CD14-positive monocyte (primary cell): ENCODE measurements around the gene PHC2. TPM values are rescaled to one million over a fixed set of nuclear protein-coding genes. Genes with fewer than 3 reads are reported as not detected.

Experiments used
- DNase-seq, 3 donors: peaks; one replicate each; pipeline ENCODE4 v3.0.0-alpha.2; 2011 to 2022
- H2AFZ ChIP-seq: 2 replicates; pipeline ENCODE4 v1.6.0; 2012; ENCODE audit warnings: mild to moderate bottlenecking, low read depth, low read length, inconsistent platforms; ENCODE audit not compliant: insufficient read depth, poor library complexity, severe bottlenecking
- H3K27ac ChIP-seq, 2 donors: 1 replicate in 1 of 2; 2 replicates in 1 of 2; pipeline ENCODE4 v1.5.1; 2012 to 2013; ENCODE audit warnings: low read length in 2 of 2, control low read depth in 1 of 2, inconsistent platforms in 1 of 2, low read depth in 1 of 2, mild to moderate bottlenecking in 1 of 2
- H3K27me3 ChIP-seq, 2 donors: one replicate each; pipeline versions ENCODE4 v1.6.0 to v1.6.1; 2011 to 2013; ENCODE audit warnings: low read length in 2 of 2; ENCODE audit not compliant: control insufficient read depth in 2 of 2, insufficient read depth in 2 of 2
- H3K36me3 ChIP-seq, 2 donors: replicated peaks in 1 of 2; 1 replicate in 1 of 2; 2 replicates in 1 of 2; pipeline versions ENCODE4 v1.5.1 to v1.6.1; 2012 to 2013; ENCODE audit warnings: low read length in 2 of 2, control low read depth in 1 of 2, inconsistent platforms in 1 of 2, mild to moderate bottlenecking in 1 of 2; ENCODE audit not compliant: insufficient read depth in 2 of 2, control insufficient read depth in 1 of 2
- H3K4me1 ChIP-seq, 2 donors: 1 replicate in 1 of 2; 2 replicates in 1 of 2; pipeline versions ENCODE4 v1.5.1 to v1.6.1; 2012 to 2013; ENCODE audit warnings: low read length in 2 of 2, control low read depth in 1 of 2, inconsistent platforms in 1 of 2, mild to moderate bottlenecking in 1 of 2, moderate library complexity in 1 of 2; ENCODE audit not compliant: insufficient read depth in 2 of 2, control insufficient read depth in 1 of 2
- H3K4me2 ChIP-seq: replicated peaks from 2 replicates; pipeline ENCODE3; 2012; ENCODE audit warnings: low read length, moderate library complexity, mild to moderate bottlenecking; ENCODE audit not compliant: poor library complexity, severe bottlenecking; ENCODE audit errors: extremely low read depth
- H3K4me3 ChIP-seq, 3 experiments: fragments of 200-600 bp in 1 of 3; sonication (generic) in 1 of 3; replicated peaks in 1 of 3; 1 replicate in 2 of 3; 2 replicates in 1 of 3; pipeline ENCODE4 v1.5.1; 2011 to 2013; ENCODE audit warnings: low read length in 3 of 3, mild to moderate bottlenecking in 3 of 3, control low read depth in 2 of 3, low read depth in 2 of 3, inconsistent platforms in 1 of 3, moderate library complexity in 1 of 3
- H3K79me2 ChIP-seq: 2 replicates; pipeline ENCODE4 v1.6.0; 2012; ENCODE audit warnings: mild to moderate bottlenecking, control low read depth, inconsistent platforms, low read length, moderate library complexity; ENCODE audit not compliant: insufficient read depth
- H3K9ac ChIP-seq: 2 replicates; pipeline ENCODE4 v1.6.0; 2017; ENCODE audit warnings: low read length, mild to moderate bottlenecking; ENCODE audit not compliant: insufficient read depth, poor library complexity, severe bottlenecking
- H3K9me3 ChIP-seq, 2 donors: replicated peaks in 1 of 2; 1 replicate in 1 of 2; 2 replicates in 1 of 2; pipeline versions ENCODE4 v1.5.1 to v1.6.1; 2012 to 2013; ENCODE audit warnings: low read length in 2 of 2, control low read depth in 1 of 2; ENCODE audit not compliant: control insufficient read depth in 1 of 2, insufficient read depth in 1 of 2
- H4K20me1 ChIP-seq: 2 replicates; pipeline ENCODE4 v1.6.0; 2012; ENCODE audit warnings: mild to moderate bottlenecking, low read length, control low read depth, moderate library complexity; ENCODE audit not compliant: insufficient read depth
- H3K27ac Mint-ChIP-seq, 7 donors: one replicate each; pipeline ENCODE4 v1.8.0; 2020; ENCODE audit warnings: mild to moderate bottlenecking in 7 of 7, mixed read lengths in 7 of 7, moderate library complexity in 6 of 7, inconsistent platforms in 2 of 7
- H3K27me3 Mint-ChIP-seq, 3 donors: one replicate each; pipeline ENCODE4 v1.8.0; 2021 to 2022; ENCODE audit warnings: low read depth in 3 of 3, mild to moderate bottlenecking in 3 of 3, mixed read lengths in 3 of 3, moderate library complexity in 3 of 3, inconsistent platforms in 1 of 3
- H3K36me3 Mint-ChIP-seq, 2 donors: one replicate each; pipeline ENCODE4 v1.8.0; 2020; ENCODE audit warnings: mixed read lengths in 2 of 2, inconsistent platforms in 1 of 2, mild to moderate bottlenecking in 1 of 2
- H3K4me1 Mint-ChIP-seq: one replicate; pipeline ENCODE4 v1.8.0; 2020; ENCODE audit warnings: mild to moderate bottlenecking, mixed read lengths
- H3K4me3 Mint-ChIP-seq, 2 donors: one replicate each; pipeline ENCODE4 v1.8.0; 2020; ENCODE audit warnings: mild to moderate bottlenecking in 2 of 2, mixed read lengths in 2 of 2, moderate library complexity in 1 of 2
- H3K9me3 Mint-ChIP-seq, 7 donors: one replicate each; pipeline ENCODE4 v1.8.0; 2020 to 2022; ENCODE audit warnings: mixed read lengths in 7 of 7, mild to moderate bottlenecking in 6 of 7, moderate library complexity in 6 of 7, inconsistent platforms in 2 of 7
- CTCF ChIP-seq: fragments of 200-600 bp; IDR thresholded peaks from one replicate; pipeline ENCODE4 v1.8.0; 2022; ENCODE audit warnings: antibody characterized with exemption, mild to moderate bottlenecking
- WGBS: methylation state at CpG from one replicate; pipeline ENCODE4 v1.1.5; 2013; ENCODE audit warnings: missing lambda C conversion rate; ENCODE audit not compliant: insufficient coverage; 5-methylcytosine and 5-hydroxymethylcytosine counted together
- intact Hi-C, 2 donors: fragments of 100-400 bp; cut with micrococcal nuclease; formaldehyde crosslinking; loops; one replicate each; pipeline versions ENCODE4 v1.15.0 to v1.15.1; 2023
- polyA plus RNA-seq, 3 donors: library from polyadenylated mRNA; depleted of rRNA in 1 of 3; unstranded in 2 of 3; stranded (reverse) in 1 of 3; fragments of 300-500 nt in 2 of 3; fragments of >200 nt in 1 of 3; fragmentation: Illumina TruSeq in 2 of 3; gene quantifications; 1 replicate in 2 of 3; 2 replicates in 1 of 3; pipeline ENCODE4 v1.2.3, GENCODE V29; 2012 to 2021

PHC2 gene
- polyA plus RNA-seq, 3 donors: 18.9 to 85.3 (median 53.1) TPM

DNA sequence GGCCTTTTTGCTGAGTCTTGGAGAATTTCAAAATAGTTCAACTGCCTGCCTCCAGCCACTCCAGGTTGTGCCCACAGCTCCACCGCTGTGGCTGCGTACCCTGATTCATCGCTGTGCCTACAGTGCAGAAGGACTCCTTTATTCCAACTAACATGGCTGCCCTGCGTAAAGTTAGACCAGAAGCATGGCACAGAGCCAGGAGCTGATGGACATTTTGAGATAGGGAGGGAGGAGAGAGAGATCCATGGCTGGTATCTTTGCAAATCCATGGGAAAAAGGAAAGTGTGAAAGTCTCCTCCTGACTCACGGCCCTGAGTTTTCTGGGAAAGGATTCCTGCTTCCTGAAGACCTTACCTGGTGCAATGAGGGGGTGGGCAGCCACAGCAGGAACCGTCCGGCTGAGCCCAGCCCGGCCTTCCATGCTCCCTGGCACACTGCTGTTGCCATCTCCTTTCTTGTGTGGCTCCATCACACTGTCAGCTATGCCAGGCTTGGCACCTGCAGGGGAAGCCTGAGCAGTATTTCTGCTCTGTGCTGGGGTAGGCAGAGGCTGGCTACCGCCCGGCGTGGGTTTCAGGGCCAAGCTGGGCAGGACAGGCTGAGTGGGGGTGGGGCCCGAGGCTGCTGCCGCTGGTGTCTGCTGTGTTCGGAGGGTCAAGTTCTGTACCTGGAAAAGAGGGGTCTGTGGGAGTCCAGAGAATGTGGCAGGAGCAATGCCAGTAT lies 64.0 kb downstream of the PHC2 start:
- no peak overlapping the region for H3K27ac ChIP-seq
- Mint-ChIP-seq H3K36me3 (peaks cover 15 to 23% of the 10 kb centered on the region in 2 donors), H3K9me3 (no peaks in the 10 kb centered on the region), H3K27ac (peak overlapping the region in 4 of 7 donors; percentile 40 to 65 (median 58)), H3K27me3 (peaks cover 0 to 4% (median 0%) of the 10 kb centered on the region in 3 donors), H3K4me3 (no peak overlapping the region), H3K4me1 (peaks cover 21% of the 10 kb centered on the region)
- H3K9ac ChIP-seq: no peak overlapping the region
- no peak overlapping the region for H3K4me2 ChIP-seq
- no peaks in the 10 kb centered on the region for H3K36me3 ChIP-seq
- intact Hi-C loops: loop anchor here (1.0 to 10.0 kb wide), 3 partner anchors 72 to 98 kb away; no protein-coding TSS in a partner anchor
- no peak for DNase-seq
- WGBS: 77% methylated on average over 13 of the region's 14 CpGs
- H3K27me3 ChIP-seq: no peaks in the 10 kb centered on the region
- no peak overlapping the region for H2AFZ ChIP-seq
- H3K9me3 ChIP-seq: no peaks in the 10 kb centered on the region
- H3K79me2 ChIP-seq: no peaks in the 10 kb centered on the region
- no peak for TF ChIP-seq CTCF
- H4K20me1 ChIP-seq: no peaks in the 10 kb centered on the region
- peaks cover 12 to 13% of the 10 kb centered on the region in 2 donors for H3K4me1 ChIP-seq
- H3K4me3 ChIP-seq: no peak overlapping the region

GRCh38 chr1:33365560-33365997 lies 65.3 kb downstream of the PHC2 start:
- peaks cover 19 to 21% of the 10 kb centered on the region in 2 donors for H3K36me3 Mint-ChIP-seq
- Histone ChIP-seq H3K4me2 (no peak overlapping the region), H3K36me3 (no peaks in the 10 kb centered on the region), H3K79me2 (no peaks in the 10 kb centered on the region), H2AFZ (no peak overlapping the region), H3K4me1 (peaks cover 19% of the 10 kb centered on the region in 2 donors), H3K9me3 (no peaks in the 10 kb centered on the region), H3K9ac (no peak overlapping the region), H3K27ac (no peak overlapping the region), H3K4me3 (no peak overlapping the region), H4K20me1 (no peaks in the 10 kb centered on the region), H3K27me3 (no peaks in the 10 kb centered on the region)
- TF ChIP-seq CTCF: no peak
- peaks cover 0 to 2% (median 2%) of the 10 kb centered on the region in 3 donors for H3K27me3 Mint-ChIP-seq
- H3K27ac Mint-ChIP-seq: peak overlapping the region in 1 of 7 donors; percentile 14
- no peak for DNase-seq
- H3K9me3 Mint-ChIP-seq: no peaks in the 10 kb centered on the region
- intact Hi-C loops: loop anchor here in 1 of 2 donors (10.0 kb wide), 1 partner anchor 99 kb away; no protein-coding TSS in a partner anchor
- H3K4me3 Mint-ChIP-seq: no peak overlapping the region
- peaks cover 32% of the 10 kb centered on the region for H3K4me1 Mint-ChIP-seq
- WGBS: 92% methylated on average over 8 of the region's 9 CpGs
